HG02763 (cell line): ENCODE data around the gene CASP9.
"Not testable (repeated sequence)": the region's sequence is repeated elsewhere in the genome, so short reads cannot be mapped to it uniquely, and the experiment has no call there.

Source experiments
- ATAC-seq: cut with Tn5 transposase; IDR thresholded peaks from one replicate; pipeline ENCODE4 v1.9.1; 2021; ENCODE audit warnings: mild to moderate bottlenecking, moderate library complexity; ENCODE audit not compliant: unreplicated experiment

The CASP9 gene

DNA sequence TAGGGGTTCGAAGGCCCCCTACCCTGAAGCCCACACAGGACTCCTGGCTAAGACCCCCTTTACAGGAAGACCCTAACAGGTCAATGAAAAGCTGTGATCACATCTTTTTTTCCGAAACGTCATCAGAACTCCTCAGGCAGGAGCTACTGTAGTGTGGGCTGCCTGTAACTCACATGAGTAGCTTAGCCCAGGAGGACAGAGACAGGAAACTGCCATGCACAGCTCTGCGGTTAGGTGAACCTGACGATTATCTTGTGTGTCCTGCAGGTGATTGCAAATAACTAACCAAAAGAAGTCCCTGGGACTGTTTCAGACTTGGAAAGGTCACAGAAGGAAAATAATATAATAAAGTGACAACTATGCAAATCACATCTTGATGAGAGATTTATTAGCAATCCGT is 52.3 kb downstream of the CASP9 start:
- ATAC-seq, result not testable (repeated sequence)

- not testable (repeated sequence) for ATAC-seq
Measured at GRCh38 chr1:15471067-15471466, 52.9 kb downstream of the CASP9 start.

- not testable (repeated sequence) for ATAC-seq
Measured at GRCh38 chr1:15469821-15470448, 54.1 kb downstream of the CASP9 start.

DNA sequence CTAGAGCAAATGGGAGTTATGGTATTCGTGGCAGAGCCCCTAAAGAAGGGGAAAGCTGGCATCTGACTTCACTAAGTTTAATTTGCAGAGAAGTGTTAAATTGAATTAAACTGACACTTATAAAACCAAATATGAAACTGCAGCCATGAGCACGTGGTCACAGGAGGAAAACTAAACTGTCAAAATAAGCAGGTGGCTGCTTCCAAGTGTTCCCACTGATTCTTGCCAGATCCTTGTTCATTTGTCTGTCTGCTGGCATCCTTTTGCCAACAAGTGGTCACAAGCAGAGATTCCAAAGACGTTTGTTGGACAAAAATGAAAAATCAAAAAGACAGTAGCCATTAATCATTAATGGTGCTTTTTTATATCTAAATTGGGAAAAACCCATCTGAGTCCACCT is 54.7 kb downstream of the CASP9 start:
- ATAC-seq, result no peak

GRCh38 chr1:15468145-15468544 is 55.9 kb downstream of the CASP9 start:
- no peak for ATAC-seq

DNA sequence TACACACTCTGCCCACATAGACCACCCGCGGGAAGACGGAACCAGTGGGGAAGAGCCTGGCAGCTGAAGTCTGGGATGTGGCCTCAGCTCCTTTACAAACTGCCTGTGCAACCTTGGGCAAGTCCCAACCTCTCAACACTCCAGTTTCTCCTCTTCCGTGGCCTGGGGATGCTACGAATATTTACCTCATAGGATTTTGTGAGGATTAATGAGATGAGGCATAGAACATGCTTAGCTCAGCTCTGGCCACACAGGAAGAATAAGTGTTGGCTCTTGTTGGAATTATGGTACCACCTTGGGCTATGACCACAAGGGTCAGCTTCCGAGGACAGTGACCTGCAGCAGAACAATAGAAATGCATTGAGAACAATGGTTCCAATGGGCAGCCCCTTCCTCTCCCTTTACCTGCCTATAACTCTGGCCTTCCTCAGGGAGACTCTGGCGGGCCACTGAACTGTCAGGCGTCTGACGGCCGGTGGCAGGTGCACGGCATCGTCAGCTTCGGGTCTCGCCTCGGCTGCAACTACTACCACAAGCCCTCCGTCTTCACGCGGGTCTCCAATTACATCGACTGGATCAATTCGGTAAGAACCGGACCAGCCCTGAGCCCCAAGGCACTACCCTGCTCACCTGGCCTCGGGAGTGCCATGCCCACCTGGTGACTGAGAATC is 56.9 kb downstream of the CASP9 start:
- not testable (repeated sequence) for ATAC-seq

DNA sequence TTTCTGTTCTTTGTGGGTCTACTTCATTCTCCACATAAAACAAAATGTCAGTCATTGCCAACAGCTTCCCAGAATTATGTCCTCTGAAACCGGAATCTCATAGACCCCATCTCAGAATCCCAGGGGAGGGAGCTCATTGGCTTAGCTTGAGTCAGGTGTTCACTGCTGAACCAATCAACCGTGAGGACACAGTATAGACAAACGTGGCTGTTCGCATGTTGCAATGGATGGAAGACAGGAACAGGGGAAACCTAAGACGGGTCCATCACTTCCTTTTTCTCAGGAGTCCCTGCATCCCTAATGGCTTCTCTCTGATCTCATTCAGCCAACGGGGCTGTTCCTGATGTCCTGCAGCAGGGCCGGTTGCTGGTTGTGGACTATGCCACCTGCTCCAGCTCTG is 58.3 kb downstream of the CASP9 start:
- no peak for ATAC-seq

DNA sequence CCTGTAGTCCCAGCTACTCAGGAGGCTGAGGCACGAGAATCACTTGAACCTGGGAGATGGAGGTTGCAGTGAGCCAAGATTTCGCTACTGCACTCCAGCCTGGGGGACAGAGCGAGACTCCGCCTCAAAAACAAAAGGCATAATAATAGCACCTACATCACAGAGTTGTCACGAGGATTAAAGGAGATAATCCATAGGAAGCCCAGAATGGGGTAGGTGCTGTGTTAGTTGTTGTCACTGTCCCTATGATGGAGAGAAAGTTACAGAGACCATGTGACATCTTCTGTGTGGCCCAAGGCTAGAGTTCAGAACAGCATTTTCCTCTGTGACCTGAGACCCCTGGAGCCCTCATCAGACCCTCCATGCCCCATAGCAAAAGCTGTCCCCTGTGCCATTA is 60.1 kb downstream of the CASP9 start:
- ATAC-seq, result not testable (repeated sequence)

DNA sequence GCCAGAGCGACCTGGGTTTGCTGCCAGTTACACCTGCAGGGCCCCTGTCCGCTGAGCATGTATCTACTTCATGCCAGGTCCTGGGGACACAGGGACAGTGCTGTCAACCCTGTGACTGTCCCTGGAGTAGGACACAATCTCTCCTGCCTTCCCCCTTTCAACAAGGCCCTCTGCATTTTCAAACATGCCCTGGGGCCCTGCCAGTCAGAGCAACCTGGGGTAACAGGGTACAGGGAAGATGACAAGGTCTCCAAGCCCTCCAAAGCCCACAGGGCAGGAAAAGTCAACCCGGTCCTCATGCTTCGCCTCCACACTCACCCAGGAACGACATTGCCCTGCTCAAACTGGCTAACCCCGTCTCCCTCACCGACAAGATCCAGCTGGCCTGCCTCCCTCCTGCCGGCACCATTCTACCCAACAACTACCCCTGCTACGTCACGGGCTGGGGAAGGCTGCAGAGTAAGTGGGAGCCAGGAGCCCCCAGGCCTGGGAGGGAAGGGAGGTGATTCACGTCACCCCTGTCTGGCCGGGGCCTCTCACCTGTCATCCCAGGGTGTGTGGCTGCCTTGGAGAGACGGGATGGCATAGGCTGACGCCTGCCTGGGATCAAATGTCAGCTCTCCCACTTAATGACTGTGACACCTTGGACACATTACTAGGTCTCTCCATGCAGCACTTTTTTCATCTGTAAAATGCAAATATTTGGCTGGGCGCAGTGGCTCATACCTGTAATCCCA is 60.8 kb downstream of the CASP9 start:
- ATAC-seq, result not testable (repeated sequence)

DNA sequence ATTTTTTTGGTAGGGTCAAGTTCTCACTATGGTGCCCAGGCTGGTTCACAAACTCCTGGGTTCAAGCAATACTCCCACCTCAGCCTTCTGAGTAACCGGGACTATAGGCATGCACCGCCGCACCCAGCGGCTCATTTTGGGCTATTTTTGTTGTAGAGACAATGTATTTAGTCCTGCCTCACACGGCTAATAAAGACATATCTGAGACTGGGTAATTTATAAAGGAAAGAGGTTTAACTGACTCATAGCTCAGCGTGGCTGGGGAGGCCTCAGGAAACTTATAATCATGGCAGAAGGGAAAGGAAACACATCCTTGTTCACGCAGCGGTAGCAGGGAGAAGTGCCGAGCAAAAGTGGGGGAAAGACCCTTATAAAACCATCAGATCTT is 63.3 kb downstream of the CASP9 start:
- no peak for ATAC-seq

GRCh38 chr1:15459771-15460707 is 64.0 kb downstream of the CASP9 start:
- ATAC-seq, result no peak

DNA sequence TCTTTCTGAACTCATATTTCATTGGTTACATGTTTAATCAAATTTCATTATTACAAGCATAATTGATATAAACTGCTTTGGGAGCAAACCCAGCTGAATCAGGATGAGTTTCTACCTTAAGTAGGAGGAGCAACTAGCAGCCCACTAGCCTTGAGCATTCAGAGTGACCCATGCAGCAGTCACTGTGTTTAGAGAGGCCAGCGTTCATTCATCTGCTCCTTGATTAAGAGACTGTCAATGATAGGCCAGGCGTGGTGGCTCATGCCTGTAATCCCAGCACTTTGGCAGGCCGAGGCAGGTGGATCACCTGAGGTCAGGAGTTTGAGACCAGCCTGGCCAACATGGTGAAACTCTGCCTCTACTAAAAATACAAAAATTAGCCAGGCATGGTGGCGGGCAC is 65.6 kb downstream of the CASP9 start:
- not testable (repeated sequence) for ATAC-seq

DNA sequence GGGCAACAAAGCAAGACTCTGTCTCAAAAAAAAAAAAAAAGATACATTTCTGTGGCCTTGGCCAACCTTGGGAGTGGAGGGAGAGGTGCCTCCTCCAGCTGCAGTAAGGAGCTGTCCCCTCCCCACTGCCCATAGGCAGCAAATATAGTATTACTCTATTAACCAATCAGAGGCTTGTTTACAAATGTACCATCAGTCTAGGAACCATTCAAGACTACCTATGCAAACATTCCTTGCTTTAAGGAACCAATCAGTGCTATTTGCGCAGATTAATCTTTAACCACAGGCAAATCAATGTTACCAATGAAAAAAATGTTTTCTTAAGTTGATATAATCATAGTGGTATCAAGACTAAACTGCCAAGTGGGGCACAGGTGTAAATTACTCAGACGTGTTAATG is 66.4 kb downstream of the CASP9 start:
- no peak for ATAC-seq

DNA sequence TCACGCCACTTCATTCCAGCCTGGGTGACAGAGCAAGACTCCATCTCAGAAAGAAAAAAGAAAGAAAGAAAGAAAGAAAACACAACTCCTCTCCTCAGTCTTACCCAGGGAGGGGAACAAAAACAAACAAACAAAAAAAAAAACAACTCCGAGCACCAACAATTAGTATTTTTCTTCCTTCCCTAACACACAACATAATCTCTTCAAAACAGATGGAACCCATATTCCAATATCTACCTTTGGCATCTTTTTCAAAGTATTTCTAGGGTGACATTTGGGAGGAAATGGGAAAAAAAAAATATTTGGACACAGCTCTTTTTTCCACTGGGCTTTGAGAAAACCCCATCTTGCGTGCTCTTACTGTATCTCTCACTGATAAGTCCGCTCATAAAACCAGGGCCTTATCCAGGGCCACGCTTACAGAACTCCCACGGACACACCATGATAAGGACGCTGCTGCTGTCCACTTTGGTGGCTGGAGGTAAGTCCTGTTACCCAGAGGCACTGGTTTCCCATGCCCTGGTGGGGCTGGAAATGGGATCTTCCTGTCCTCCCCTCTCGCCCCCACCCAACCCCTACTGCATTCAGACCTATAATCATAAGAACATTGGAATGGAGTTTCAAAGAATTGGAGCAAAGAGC is 67.6 kb downstream of the CASP9 start, which contains the start of gene CELA2A:
CELA2A (plus strand) TSS at position 420 of the 642 bp plus-strand sequence; CDS start at position 442, 22 bp downstream.
- no peak for ATAC-seq

DNA sequence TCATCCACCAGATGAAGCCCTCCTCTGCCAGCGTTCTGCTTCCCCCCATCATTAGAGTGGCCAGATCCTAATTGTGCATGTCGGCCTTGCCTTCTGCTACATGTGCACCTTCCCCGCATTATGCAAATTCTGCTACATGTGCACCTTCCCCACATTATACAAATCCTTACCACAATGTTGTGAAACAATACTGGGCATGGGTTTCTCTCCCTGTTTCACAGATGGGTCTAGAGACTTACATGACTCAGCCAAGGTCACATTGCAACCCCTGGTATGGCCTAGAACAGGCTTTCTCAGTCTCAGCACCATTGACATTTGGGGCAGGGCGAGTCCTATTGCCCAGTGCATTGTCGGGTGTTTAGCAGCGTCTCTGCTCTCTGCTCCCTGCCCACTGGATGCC is 68.5 kb downstream of the CASP9 start:
- no peak for ATAC-seq

- ATAC-seq, result no peak
Measured at GRCh38 chr1:15454256-15454655, 69.8 kb downstream of the CASP9 start.

GRCh38 chr1:15453734-15454133 is 70.3 kb downstream of the CASP9 start:
- no peak for ATAC-seq

GRCh38 chr1:15452866-15453571 is 71.0 kb downstream of the CASP9 start:
- ATAC-seq, result no peak

DNA sequence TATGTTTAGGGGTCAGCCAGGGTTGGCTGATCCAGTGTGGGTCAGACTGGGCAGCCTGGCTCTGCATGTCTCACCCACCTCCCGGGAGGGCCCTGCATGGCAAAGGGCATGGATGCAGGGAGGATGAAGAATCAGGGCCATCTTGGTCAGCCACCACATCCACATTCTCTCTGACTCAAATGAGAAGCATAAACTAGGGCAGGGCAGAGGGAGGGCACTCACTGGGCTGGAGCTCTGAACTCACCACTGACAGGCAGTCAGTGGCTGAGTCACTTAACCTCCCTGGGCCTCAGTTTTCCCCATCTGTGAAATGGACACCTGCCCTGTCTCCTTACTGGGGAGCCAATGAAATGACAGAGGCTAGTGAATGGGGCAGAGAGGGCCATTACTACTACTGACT is 71.8 kb downstream of the CASP9 start:
- ATAC-seq, result no peak
